ENCODE data around the gene MRPL30. TPM values are rescaled to one million over a fixed set of nuclear protein-coding genes. Genes with fewer than 3 reads are reported as not detected.

Gene MRPL30
- total RNA-seq, result 21.5 and 22.1 TPM in 2 replicates

DNA sequence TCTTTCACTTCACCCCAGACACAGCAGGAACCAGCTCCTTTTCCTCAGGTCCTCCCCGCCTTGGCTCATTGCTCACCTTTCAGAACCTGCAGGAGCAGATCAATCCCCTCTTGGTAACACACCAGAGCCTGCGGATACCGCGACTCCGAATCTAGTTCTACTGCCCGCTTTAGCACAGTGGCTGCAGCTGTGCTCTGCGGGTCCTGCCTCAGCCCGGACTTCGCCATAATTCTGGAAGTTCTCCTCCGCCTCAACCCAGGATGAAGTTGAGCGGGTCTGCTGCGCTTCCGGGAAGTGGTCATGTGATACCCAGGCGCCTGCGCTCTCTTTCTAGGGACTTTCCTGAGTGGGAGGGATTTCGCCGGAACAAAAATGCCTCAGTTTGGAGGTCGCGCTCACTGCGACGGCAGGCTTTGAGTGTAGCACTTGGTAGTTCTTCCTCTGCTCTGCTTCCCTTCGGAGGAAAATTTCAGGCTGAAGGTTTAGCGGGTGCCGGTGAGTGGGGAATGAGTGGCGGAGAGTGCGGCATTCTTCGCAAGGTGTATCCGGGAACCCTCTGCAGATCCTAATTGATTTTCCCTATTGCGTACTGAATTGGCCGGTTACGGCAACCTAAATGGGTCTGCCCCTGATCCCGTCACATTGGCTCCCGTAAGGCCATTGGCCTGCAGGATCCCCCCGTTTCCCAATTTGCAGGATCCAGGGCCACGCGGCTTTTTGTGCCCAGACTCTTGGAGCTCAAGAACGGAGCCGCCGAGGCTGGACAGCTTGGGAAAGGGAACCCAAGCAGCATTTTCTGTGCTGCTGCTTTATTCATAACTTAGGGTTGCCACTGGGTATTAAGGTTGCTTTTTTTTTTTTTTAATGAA, at the start of gene MRPL30, which contains the start of gene MITD1:
MRPL30 (plus strand) TSS at position 430 of the 869 bp plus-strand sequence. CDS start 5,020 bp downstream, outside the sequence.
MITD1 (minus strand) TSS at position 304 of the 869 bp plus-strand sequence; CDS start at position 227, 77 bp downstream.

DNA sequence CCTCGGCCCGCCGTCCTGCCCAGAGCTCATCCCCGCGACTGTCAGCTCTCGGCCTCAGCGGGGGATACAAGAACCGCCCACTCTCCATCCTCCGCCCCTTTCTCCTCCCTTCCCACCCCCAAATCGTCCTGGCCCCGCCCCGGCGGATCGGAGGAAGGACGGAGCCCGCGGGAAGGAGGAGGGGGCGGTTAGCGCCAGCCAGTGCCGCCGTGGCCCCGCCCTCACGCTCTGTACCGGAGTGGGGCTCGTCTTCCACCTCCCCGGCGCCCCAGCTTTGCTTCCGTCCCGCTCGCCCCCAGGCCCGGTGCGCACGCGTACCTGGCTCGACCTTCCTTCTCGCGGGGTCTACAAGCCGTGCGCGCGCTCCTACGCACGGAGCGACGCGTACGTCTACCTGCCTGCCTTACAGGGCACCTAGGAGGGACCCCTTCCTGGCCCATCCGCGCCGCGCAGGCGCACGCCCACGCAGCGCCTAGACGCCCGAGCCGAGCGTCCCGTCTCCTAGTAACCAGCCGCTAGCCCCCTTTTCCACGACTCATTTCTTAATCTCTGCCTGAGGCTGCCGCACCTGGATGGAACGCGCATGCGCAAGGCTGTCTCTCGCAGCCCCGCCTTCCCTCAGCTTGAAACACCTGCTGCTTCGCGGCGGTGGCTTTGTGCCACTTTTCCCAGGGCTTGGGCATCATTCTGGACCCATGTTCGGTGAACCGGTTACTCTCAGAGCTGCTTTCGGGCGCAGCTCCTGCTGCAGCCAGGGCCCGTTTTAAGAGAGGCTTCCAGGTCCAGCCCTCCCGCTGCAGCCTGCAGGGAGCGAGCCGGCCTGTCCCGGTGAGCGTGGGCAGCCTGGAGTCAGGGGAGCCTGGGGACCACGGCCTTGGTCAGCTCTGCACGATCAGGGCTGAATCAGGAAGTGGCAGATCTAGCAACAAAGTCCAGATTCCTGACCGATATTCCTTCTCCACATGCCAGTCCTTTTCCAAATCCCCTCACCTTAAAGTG, 39.6 kb upstream of the MRPL30 start, which contains the start of gene C2orf15:
C2orf15 (plus strand) TSS at position 598 of the 999 bp plus-strand sequence. CDS start 8,852 bp downstream, outside the sequence.

DNA sequence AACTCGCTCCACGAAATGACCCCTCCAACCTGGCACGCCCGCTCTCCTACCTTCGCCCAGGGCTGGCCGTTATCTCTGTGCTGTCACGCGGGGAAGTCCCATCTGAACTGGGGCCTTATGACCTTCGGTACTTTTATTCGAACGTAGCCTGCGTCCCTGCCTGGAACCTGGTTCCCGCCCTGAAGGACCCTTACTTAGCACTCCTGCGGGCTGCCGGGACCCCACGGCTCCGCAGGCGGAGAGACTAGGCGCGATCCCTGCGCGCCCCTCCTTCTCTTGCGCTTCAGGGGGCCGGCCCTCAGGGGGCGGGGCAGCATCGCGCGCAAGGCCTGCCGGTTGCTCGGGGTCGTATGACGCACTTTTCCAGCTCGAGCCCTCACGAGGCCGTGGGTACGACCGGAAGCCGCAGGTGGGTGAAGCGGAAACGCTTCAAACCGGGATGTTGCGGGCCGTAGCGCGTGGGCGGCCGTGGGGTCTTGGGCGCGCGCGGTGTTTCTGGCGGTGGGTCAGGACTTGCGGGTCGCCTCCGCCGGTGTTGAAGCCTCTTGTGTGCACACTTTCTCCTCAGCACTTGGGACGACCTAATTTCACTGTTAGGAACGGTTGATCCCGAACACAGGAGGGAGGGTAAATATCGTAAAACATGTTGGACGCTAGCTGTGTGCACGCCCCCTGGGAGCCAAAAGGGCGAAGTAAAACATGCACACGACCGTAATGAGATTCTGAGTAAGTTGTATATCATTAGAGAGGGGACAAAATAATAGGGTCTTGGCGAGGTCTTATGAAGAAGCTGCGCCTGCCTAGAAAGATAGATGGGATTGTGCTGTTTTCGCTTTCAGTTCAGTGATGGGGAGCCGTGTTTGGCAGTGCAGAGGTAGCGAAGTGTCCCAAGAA, 26.1 kb upstream of the MRPL30 start, which contains the start of the genes LIPT1 and TSGA10:
LIPT1 (plus strand) TSS at position 325 of the 894 bp plus-strand sequence. CDS start 6,991 bp downstream, outside the sequence.
TSGA10 (minus strand) TSS at position 300 of the 894 bp plus-strand sequence. CDS start 45,503 bp downstream, outside the sequence.

Other genes starting within 250 kb of the MRPL30 start
- gene CRACDL, start 245.0 kb upstream of the MRPL30 start, total RNA-seq, result 0.50 TPM in 1 of 2 replicates, not detected in the other
- not detected in 2 replicates for gene C2orf15, start 39.5 kb upstream of the MRPL30 start, total RNA-seq
- gene TSGA10, start 26.2 kb upstream of the MRPL30 start, total RNA-seq, result 0.49 and 2.1 TPM in 2 replicates
- gene LIPT1, start 26.2 kb upstream of the MRPL30 start, total RNA-seq, result 4.2 and 6.2 TPM in 2 replicates
- 8.5 and 16.3 TPM in 2 replicates for gene MITD1, start 126 bp upstream of the MRPL30 start, total RNA-seq
- not detected in 2 replicates for gene LYG2, start 74.5 kb downstream of the MRPL30 start, total RNA-seq
- gene LYG1, start 120.0 kb downstream of the MRPL30 start, total RNA-seq, result not detected in 2 replicates
- 30.6 and 36.1 TPM in 2 replicates for gene TXNDC9, start 155.1 kb downstream of the MRPL30 start, total RNA-seq
- gene EIF5B, start 156.2 kb downstream of the MRPL30 start, total RNA-seq, result 17.3 and 32.8 TPM in 2 replicates

All from cardiac ventricle fibroblast (primary cell).